Parathyroid adenoma (tissue), 2 donors: ENCODE measurements around the gene TRIM39.
A peak's percentile ranks its signal among the peaks of the same experiment; 100 is the strongest.

Experiments used
- H2AFZ ChIP-seq: fragments of 300-600 bp; sonication (generic); one replicate; pipeline ENCODE4 v1.7.0; 2017; ENCODE audit warnings: antibody characterized with exemption, mild to moderate bottlenecking
- H3K27ac ChIP-seq: fragments of 300-600 bp; sonication (generic); one replicate; pipeline ENCODE4 v1.7.0; 2017
- H3K27me3 ChIP-seq: fragments of 300-600 bp; sonication (generic); one replicate; pipeline ENCODE4 v1.7.0; 2017; ENCODE audit warnings: low read length; ENCODE audit not compliant: control insufficient read depth, insufficient read depth
- H3K36me3 ChIP-seq: fragments of 300-600 bp; sonication (generic); one replicate; pipeline ENCODE4 v1.7.0; 2017; ENCODE audit warnings: low read length; ENCODE audit not compliant: control insufficient read depth, insufficient read depth
- H3K4me1 ChIP-seq: fragments of 300-600 bp; sonication (generic); one replicate; pipeline ENCODE4 v1.7.0; 2017; ENCODE audit warnings: control low read depth
- H3K4me2 ChIP-seq: fragments of 300-600 bp; sonication (generic); one replicate; pipeline ENCODE4 v1.7.0; 2017; ENCODE audit warnings: low read length
- H3K4me3 ChIP-seq: fragments of 300-600 bp; sonication (generic); one replicate; pipeline ENCODE4 v1.7.0; 2017; ENCODE audit warnings: low read depth, low read length
- H3K79me2 ChIP-seq: fragments of 300-600 bp; sonication (generic); one replicate; pipeline ENCODE4 v1.7.0; 2017; ENCODE audit warnings: control low read depth
- H3K9ac ChIP-seq: fragments of 300-600 bp; sonication (generic); one replicate; pipeline ENCODE4 v1.7.0; 2017; ENCODE audit warnings: mild to moderate bottlenecking
- H3K9me3 ChIP-seq: fragments of 300-600 bp; sonication (generic); one replicate; pipeline ENCODE4 v1.7.0; 2017; ENCODE audit warnings: low read length; ENCODE audit not compliant: control insufficient read depth
- CTCF ChIP-seq: fragments of 300-600 bp; sonication (generic); IDR thresholded peaks from one replicate; pipeline ENCODE4 v1.7.0; 2017; ENCODE audit warnings: antibody characterized with exemption, mild to moderate bottlenecking
- donor health status: primary hyperparathyroidism.

TRIM39 gene

DNA sequence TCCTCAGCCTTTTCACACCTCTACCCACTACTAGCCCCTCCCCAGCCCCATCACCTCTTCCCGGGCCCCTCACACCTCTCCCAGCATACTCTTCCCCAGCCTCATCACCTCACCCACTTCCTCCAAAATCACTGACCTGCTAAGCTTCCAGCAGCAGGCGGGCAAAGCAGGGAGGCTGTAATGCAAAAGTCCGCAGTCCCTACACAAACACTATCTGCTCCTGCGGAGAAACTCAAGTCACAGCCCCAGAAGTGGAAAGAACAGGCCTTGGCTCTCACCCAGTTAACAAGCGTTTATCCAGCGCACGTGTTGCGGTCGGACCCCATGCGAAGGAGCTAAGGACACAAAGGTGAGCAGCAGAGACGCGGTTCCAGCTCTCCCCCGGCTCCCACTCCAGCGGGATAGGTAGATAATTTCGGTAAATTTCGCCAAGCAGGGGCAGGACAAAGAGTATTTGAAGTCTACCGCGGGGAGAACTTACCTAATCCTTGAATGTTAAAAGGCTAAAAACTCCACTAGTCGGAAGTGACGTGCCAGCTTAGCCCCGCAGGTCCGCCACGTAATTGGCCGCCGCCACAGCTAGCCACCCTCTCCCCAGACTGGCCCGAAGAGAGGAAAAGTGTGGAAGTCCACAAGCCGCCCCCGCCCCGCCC is 728 bp upstream of the TRIM39 start:
- peak overlapping the region; percentile 98 for H3K4me3 ChIP-seq
- peak overlapping the region; percentile 96 for H2AFZ ChIP-seq
- H3K27me3 ChIP-seq, result no peaks in the 10 kb centered on the region
- no peak for TF ChIP-seq CTCF
- H3K9ac ChIP-seq, result peak overlapping the region; percentile 70
- H3K79me2 ChIP-seq, result peaks cover 32% of the 10 kb centered on the region
- no peaks in the 10 kb centered on the region for H3K9me3 ChIP-seq
- no peaks in the 10 kb centered on the region for H3K36me3 ChIP-seq
- H3K4me2 ChIP-seq, result peak overlapping the region; percentile 100
- H3K27ac ChIP-seq, result peak overlapping the region; percentile 92
- peaks cover 10% of the 10 kb centered on the region for H3K4me1 ChIP-seq

GRCh38 chr6:30327232-30327746 is 562 bp downstream of the TRIM39 start:
- H2AFZ ChIP-seq, result peak overlapping the region; percentile 96
- no peak for TF ChIP-seq CTCF
- peaks cover 23% of the 10 kb centered on the region for H3K79me2 ChIP-seq
- H3K4me2 ChIP-seq, result peak overlapping the region; percentile 100
- H3K9me3 ChIP-seq, result no peaks in the 10 kb centered on the region
- no peaks in the 10 kb centered on the region for H3K27me3 ChIP-seq
- H3K27ac ChIP-seq, result peak overlapping the region; percentile 92
- H3K4me1 ChIP-seq, result peaks cover 10% of the 10 kb centered on the region
- H3K9ac ChIP-seq, result peak overlapping the region; percentile 28
- no peaks in the 10 kb centered on the region for H3K36me3 ChIP-seq
- H3K4me3 ChIP-seq, result peak overlapping the region; percentile 98

GRCh38 chr6:30328397-30328796 is 1.7 kb downstream of the TRIM39 start:
- H3K4me3 ChIP-seq, result no peak overlapping the region
- no peak for TF ChIP-seq CTCF
- H3K4me1 ChIP-seq, result peaks cover 10% of the 10 kb centered on the region
- H3K27me3 ChIP-seq, result no peaks in the 10 kb centered on the region
- peaks cover 14% of the 10 kb centered on the region for H3K79me2 ChIP-seq
- H3K9me3 ChIP-seq, result no peaks in the 10 kb centered on the region
- no peaks in the 10 kb centered on the region for H3K36me3 ChIP-seq
- H3K9ac ChIP-seq, result no peak overlapping the region
- no peak overlapping the region for H3K4me2 ChIP-seq
- H3K27ac ChIP-seq, result no peak overlapping the region
- H2AFZ ChIP-seq, result no peak overlapping the region

- Histone ChIP-seq H3K4me3 (no peak overlapping the region), H3K27me3 (no peaks in the 10 kb centered on the region), H3K4me1 (peaks cover 8% of the 10 kb centered on the region), H3K27ac (no peak overlapping the region), H3K4me2 (no peak overlapping the region), H3K36me3 (no peaks in the 10 kb centered on the region), H3K9me3 (no peaks in the 10 kb centered on the region), H2AFZ (no peak overlapping the region), H3K9ac (no peak overlapping the region), H3K79me2 (peaks cover 9% of the 10 kb centered on the region)
- TF ChIP-seq CTCF, result no peak
These were observed 2.6 kb downstream of the TRIM39 start for GRCh38 chr6:30329331-30329730.

DNA sequence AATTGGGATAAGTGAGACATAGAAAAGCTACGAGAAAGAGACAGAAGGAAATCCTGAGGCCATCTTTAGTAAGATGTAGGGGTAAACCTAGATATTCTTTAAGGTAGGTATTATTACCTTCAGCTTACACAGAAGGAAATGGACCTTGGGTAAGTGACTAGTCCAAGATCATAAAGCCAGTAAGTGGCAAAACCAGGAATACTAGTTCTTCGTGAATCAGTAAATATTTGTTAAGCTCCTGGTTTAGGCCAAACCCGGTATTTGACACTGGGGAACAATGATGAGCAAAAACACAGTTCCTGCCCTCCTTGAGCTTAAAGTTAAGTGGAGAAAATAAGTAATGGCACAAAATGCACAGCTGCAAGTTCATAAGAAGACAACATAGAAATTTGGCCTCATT is 5.3 kb downstream of the TRIM39 start:
- no peak overlapping the region for H3K9ac ChIP-seq
- no peaks in the 10 kb centered on the region for H3K79me2 ChIP-seq
- peaks cover 4% of the 10 kb centered on the region for H3K4me1 ChIP-seq
- H2AFZ ChIP-seq, result no peak overlapping the region
- no peak overlapping the region for H3K4me2 ChIP-seq
- no peak overlapping the region for H3K4me3 ChIP-seq
- no peak overlapping the region for H3K27ac ChIP-seq
- H3K9me3 ChIP-seq, result no peaks in the 10 kb centered on the region
- no peak for TF ChIP-seq CTCF
- H3K36me3 ChIP-seq, result no peaks in the 10 kb centered on the region
- H3K27me3 ChIP-seq, result no peaks in the 10 kb centered on the region
